GM18951 (cell line): Measurements from ENCODE around the gene DNAH8.

Experiments used
- POLR2A ChIP-seq: IDR thresholded peaks from 4 replicates; pipeline ENCODE4 v1.6.1; 2011; ENCODE audit warnings: mild to moderate bottlenecking; ENCODE audit not compliant: insufficient read length, insufficient read depth; ENCODE audit errors: extremely low read depth
- in situ Hi-C: fragments of 300-500 bp; cut with MboI; formaldehyde crosslinking; loops from one replicate; pipeline ENCODE4 v1.12.0; 2022; ENCODE audit warnings: low sequenced_read_pairs, mixed read lengths, inconsistent platforms; ENCODE audit not compliant: unreplicated experiment

DNAH8 gene

DNA sequence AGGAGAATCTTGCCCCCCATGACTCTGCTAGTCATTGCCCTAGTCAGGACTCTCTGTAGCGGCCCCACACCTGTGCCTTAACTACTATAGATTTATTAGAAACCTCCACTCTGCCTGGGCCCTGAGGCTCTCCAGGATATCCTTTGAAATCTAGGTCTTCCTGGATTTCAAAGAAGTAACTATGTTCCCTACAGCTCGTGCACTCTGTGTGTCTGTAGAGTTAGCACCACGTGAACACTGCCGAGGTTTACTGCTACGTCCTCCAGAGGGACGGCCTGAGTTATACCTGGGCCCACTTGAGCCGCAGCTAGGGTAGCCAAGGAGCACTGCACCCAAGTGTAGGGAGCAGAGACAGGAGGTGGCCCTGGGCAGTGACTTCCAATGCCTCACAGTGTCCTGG lies 353.3 kb downstream of the DNAH8 start:
- TF ChIP-seq POLR2A = no peak
- in situ Hi-C loops = no loop called here

DNA sequence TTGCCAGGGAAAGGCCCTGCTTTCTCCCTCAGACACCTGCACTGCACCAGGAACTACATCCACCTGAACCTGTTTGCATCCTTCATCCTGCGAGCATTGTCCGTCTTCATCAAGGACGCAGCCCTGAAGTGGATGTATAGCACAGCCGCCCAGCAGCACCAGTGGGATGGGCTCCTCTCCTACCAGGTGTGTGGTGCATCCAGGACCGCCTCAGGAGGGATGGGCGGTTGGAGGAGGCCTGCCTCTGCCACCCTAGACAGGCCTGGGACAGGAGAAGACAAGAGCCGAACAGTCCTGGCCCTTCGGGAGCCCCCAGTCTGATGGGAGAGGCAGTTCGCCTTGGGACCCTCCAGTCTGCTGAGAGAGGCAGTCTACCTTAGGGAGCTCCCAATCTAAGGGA lies 357.7 kb downstream of the DNAH8 start:
- TF ChIP-seq POLR2A = no peak
- in situ Hi-C loops = no loop called here

DNA sequence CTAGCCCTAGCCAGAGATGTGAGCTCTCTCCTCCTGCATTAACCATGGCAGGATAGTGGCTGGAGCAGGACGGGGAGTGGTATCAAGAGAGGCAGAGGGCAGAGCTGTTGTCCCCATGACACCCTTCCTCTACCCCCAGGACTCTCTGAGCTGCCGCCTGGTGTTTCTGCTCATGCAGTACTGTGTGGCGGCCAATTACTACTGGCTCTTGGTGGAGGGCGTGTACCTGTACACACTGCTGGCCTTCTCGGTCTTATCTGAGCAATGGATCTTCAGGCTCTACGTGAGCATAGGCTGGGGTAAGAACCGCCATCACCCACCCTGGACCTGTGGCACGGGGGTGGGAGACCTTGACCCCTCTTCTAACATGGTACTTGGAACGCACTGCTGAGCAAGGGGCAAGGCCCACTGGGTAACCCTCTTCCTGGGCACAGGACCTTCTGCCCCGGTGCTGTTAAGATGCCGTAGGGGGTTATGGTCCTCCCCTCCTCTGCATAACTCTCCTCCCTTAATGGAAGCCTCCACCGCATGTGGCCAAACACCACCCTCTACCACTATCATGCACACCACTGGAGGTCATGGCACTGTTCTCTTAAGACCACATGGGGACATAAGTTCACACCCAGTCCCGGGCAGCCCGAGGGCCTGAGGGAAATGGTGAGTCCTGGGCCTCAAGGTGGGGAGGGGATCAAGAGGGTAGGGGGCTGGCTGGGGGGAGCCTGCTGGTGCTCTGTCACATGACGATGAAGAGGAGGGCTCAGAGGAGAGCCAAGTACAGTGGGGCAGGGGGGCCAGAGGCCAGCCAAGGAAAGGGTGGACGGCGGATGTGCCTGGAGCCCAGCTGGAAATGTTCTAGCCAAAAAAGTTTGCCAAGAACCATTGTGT lies 358.6 kb downstream of the DNAH8 start:
- TF ChIP-seq POLR2A = no peak
- in situ Hi-C loops = no loop called here

DNA sequence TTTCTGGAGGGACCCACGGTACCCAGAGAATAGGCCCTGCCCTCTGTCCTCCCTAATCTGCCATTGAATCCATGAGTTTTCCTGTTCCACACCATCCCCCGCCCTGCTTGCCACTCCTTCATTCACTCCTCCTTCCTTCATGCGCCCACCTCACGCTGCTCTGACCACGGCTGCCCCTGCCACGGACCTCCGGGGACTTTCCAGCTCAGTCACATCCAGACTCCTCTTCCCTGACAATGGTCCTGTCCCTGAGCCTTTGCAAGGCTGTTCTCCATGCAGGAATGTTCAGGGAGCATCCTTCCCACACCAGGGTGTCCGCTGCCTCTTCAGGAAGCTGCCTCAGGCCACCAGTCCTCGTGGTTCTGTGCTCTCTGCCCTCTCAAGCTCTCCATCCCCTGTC lies 359.4 kb downstream of the DNAH8 start:
- TF ChIP-seq POLR2A = no peak
- in situ Hi-C loops = no loop called here

DNA sequence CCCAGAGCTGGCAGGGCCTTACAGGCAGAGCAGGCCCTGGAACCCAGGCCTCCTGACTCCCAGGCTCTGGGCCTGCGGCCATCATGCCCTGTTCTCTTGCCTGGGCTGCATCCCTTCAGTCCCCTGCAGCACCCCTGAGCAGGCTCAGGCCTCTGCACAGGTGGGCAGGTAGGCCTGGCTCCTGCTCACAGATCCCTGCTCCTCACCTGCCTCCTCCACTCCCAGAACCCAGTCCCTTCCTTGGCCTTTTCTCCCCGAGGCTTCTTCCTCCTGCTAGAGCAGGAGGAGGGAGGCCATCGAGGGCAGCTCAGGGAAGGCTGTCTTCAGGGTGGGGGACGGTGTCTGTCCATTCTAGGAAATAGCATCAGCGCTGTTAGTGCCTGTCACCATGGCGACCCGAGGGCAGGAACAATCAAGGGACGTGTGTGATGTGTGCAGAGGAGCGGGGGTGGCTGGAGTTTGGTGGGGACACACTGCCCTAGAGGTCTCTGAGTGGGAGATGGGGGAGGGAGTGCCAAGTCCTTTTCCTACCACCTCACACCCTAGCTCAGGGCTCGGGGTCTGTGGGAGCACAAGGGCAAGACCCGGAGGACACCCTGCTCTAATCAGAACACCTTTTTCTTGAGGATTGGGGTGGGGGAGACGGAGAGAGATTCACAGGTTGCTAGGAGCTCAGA lies 360.0 kb downstream of the DNAH8 start:
- in situ Hi-C loops = no loop called here
- no peak for TF ChIP-seq POLR2A

DNA sequence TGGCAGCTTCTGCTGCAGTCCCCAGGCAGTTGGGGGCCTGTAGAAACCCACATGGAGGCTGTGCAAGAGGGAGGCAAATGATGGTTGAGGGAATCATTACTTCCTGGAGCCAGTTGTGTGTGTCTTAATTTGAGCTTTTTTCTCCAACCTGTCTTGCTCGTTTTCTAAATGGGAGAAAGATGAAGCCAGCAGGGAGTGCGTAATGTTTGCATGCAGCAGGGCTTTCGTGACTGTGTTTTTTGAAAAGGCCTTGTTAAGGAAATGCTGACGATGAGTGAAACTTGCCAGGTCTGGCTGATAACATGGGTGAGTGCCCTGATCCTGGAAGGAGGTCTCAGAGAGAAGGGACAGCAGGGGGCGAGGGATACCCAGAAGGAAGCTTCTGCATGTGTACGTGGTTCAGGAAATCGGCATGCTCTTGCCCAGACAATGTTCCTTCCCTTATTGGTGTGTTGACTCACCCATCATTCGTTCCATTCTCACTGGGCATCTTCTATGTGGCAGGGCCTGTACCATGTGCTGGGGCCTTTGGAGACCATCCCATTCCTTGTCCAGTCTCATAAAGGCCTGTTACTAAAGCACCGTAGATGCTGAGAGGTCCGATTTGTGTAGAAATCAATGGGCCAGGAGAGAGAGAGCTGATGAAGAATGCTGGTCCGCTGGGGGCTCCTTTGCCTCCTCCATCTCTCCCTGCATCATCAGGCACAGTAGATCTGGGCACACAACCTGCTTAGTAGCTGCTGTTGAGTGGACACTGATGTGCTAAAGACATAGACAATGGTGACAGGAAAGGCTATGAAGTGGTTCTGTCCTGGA lies 360.9 kb downstream of the DNAH8 start:
- in situ Hi-C loops = no loop called here
- TF ChIP-seq POLR2A = no peak

DNA sequence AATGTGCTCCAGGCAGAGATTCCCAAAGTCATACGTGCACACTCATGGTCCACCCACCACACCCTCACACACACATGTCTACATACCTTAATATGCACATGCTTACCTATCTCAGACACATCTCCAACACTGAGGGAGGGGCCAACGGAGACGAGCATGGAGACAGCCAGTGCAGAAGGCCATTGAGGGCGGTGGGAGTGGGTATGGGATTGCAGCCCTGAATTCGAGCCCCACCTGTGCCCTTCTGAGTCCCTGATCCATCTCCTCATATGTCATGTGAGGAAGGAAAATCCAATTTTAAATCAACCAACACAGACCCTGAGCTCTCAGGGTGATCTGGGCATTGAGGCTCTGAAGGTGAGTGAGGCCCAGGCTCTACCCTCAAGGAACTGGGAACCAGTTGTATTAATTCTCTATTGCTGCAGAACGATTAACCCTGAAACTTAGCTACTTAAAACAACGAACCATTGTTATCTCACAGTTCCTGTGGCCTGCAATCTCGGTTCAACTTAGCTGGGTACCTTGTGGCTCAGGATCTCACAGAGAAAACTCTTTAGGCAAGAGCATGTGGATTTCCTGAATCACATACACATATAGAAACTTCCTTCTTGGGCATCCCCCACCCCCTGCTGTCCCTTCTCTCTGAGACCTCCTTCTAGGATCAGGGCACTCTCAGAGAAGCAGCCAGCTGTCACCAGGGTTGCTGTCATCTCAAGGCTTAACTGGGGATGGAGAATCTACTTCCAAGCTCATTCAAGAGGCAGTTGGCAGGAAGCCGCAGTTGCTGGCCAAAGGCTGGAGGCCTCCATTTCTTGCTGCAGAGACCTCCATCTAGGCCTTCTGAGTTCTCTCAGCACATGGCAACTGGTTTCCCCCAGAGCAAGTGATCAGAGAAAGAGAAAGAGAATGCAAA lies 361.8 kb downstream of the DNAH8 start:
- in situ Hi-C loops = no loop called here
- TF ChIP-seq POLR2A = no peak

DNA sequence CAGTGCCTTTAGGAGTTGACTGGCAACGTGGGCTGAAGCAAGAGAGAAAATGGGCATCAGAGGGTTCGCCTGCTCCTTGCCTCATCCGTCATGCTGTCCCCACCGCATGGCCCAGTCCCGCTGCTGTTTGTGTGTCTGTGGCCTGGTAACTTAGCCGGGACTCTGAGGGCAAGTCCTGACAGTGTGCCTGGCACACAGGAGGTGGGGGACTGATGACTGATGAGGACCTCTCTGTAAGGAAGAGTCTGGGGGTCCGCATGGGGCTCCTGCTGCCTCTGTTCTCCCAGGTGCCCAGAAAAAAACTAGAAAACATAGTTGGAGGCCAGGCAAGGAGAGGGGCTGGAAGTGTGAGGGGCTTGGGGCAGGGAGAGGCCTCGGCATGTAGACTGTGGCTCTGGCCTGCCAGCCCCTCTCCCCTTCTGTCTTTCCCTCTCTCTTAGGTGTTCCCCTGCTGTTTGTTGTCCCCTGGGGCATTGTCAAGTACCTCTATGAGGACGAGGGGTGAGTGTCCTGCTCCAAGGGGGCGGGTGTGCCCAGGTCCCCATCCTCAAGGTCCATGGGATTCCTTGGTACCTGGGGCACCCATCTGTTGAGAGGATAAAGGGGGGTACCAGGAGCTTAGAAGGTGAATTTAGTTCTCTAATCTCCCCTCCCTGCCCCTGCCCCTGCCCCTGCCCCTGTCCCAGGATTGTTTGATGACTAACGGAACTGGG lies 362.9 kb downstream of the DNAH8 start:
- in situ Hi-C loops = no loop called here
- TF ChIP-seq POLR2A = no peak

DNA sequence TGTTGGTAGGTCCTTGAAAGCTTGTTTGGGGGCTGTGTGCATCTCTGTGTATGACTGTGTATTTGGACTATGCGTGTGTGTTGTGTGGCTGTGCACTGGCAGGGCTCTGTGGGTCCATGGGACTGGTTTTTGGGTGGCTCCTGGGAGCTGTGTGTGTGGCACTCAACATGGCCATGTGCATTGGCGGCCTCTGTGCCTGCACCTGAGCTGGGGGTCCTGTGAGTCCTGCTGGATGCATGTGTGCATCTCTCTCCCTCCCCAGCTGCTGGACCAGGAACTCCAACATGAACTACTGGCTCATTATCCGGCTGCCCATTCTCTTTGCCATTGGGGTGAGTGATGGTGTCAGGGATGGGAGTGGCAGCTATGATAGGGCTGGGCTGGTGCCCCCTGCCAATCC lies 363.6 kb downstream of the DNAH8 start:
- in situ Hi-C loops = no loop called here
- no peak for TF ChIP-seq POLR2A

DNA sequence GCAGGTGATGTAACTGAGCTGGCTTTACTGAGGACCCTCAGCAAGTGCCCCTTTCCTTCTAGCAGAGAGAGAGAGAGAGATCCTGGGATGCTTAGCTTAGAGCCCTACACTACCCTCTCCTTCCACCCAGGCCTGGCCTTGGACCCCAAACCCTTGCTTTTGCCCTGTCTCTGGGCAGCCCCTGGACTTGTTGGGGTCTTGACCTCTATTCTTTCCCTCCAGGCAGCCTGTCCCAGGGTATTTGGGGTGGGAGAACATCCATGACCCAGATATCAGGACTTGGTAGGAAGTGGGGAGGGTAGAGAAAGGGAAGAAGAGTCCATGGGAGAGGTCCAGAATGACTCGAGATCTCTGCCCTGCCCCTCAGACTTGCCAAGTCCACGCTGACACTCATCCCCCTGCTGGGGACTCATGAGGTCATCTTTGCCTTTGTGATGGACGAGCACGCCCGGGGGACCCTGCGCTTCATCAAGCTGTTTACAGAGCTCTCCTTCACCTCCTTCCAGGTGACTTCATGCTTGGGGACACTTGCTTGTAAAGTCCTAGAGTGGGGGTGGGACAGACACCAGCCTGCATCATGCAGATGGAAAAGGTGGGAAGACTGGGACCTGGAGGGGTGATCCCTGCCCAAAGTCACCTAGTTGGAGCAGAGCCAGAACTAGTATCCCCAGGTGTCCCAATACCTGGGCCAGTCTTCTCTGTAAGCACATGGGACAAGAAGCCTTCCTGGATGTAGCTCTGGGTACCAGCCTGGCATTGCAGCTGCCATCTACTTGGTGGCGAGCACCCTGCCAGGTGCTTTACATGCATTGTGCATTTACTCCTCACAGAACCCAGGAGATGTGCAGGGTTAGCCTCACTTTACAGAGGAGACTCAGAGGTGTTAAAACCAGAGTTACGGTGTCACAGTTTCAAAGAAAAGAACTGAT lies 364.4 kb downstream of the DNAH8 start:
- TF ChIP-seq POLR2A = no peak
- in situ Hi-C loops = no loop called here
